Measurements from ENCODE around the gene VOPP1.
A peak's percentile ranks its signal among the peaks of the same experiment; 100 is the strongest.

The VOPP1 gene

GRCh38 chr7:55570218-55570873, 2.0 kb downstream of the VOPP1 start:
- no peak overlapping the region for H3K9ac ChIP-seq (ENCODE audit: insufficient read length, low read depth)
- peaks cover 17% of the 10 kb centered on the region for H3K27me3 ChIP-seq (ENCODE audit: insufficient read depth, insufficient read length)
- peaks cover 12% of the 10 kb centered on the region for H3K4me1 ChIP-seq (ENCODE audit: insufficient read depth, insufficient read length)
- H3K36me3 ChIP-seq (ENCODE audit: insufficient read depth, insufficient read length, low read length), result peaks cover 16% of the 10 kb centered on the region
- DNase-seq (ENCODE audit: low read depth, low spot score), result no peak
- no peaks in the 10 kb centered on the region for H3K9me3 ChIP-seq (ENCODE audit: insufficient read depth, low read length)
- H3K4me3 ChIP-seq (ENCODE audit: insufficient read length, low read depth), result no peak overlapping the region
- no peak for TF ChIP-seq ZNF274 (IDR thresholded peaks at IDR 0.05; ENCODE audit: low read depth, low read length)
- no peak for TF ChIP-seq YY1 (IDR thresholded peaks at IDR 0.05; ENCODE audit: insufficient read depth, insufficient read length)
- TF ChIP-seq SUZ12 (IDR thresholded peaks at IDR 0.05; ENCODE audit: extremely low read depth, insufficient read depth, insufficient read length), result no peak

GRCh38 chr7:55569797-55570196, 2.5 kb downstream of the VOPP1 start:
- peaks cover 16% of the 10 kb centered on the region for H3K36me3 ChIP-seq (ENCODE audit: insufficient read depth, insufficient read length, low read length)
- no peaks in the 10 kb centered on the region for H3K9me3 ChIP-seq (ENCODE audit: insufficient read depth, low read length)
- TF ChIP-seq ZNF274 (IDR thresholded peaks at IDR 0.05; ENCODE audit: low read depth, low read length) (no peak), SUZ12 (IDR thresholded peaks at IDR 0.05; ENCODE audit: extremely low read depth, insufficient read depth, insufficient read length) (no peak), YY1 (IDR thresholded peaks at IDR 0.05; ENCODE audit: insufficient read depth, insufficient read length) (no peak)
- H3K4me1 ChIP-seq (ENCODE audit: insufficient read depth, insufficient read length), result peaks cover 12% of the 10 kb centered on the region
- no peak overlapping the region for H3K4me3 ChIP-seq (ENCODE audit: insufficient read length, low read depth)
- DNase-seq (ENCODE audit: low read depth, low spot score), result no peak
- peak overlapping the region; percentile 27 for H3K9ac ChIP-seq (ENCODE audit: insufficient read length, low read depth)
- H3K27me3 ChIP-seq (ENCODE audit: insufficient read depth, insufficient read length), result peaks cover 17% of the 10 kb centered on the region

GRCh38 chr7:55569269-55569663, 3.0 kb downstream of the VOPP1 start:
- peak overlapping the region; percentile 23 for H3K9ac ChIP-seq (ENCODE audit: insufficient read length, low read depth)
- H3K4me1 ChIP-seq (ENCODE audit: insufficient read depth, insufficient read length), result peaks cover 13% of the 10 kb centered on the region
- H3K4me3 ChIP-seq (ENCODE audit: insufficient read length, low read depth), result no peak overlapping the region

GRCh38 chr7:55568613-55569268, 3.6 kb downstream of the VOPP1 start:
- peaks cover 6% of the 10 kb centered on the region for H3K27me3 ChIP-seq (ENCODE audit: insufficient read depth, insufficient read length)
- H3K9ac ChIP-seq (ENCODE audit: insufficient read length, low read depth), result peak overlapping the region; percentile 23
- no peaks in the 10 kb centered on the region for H3K9me3 ChIP-seq (ENCODE audit: insufficient read depth, low read length)
- no peak for TF ChIP-seq SUZ12 (IDR thresholded peaks at IDR 0.05; ENCODE audit: extremely low read depth, insufficient read depth, insufficient read length)
- no peak for TF ChIP-seq ZNF274 (IDR thresholded peaks at IDR 0.05; ENCODE audit: low read depth, low read length)
- TF ChIP-seq YY1 (IDR thresholded peaks at IDR 0.05; ENCODE audit: insufficient read depth, insufficient read length), result no peak
- DNase-seq (ENCODE audit: low read depth, low spot score), result no peak
- H3K4me3 ChIP-seq (ENCODE audit: insufficient read length, low read depth), result no peak overlapping the region
- H3K4me1 ChIP-seq (ENCODE audit: insufficient read depth, insufficient read length), result peaks cover 13% of the 10 kb centered on the region
- H3K36me3 ChIP-seq (ENCODE audit: insufficient read depth, insufficient read length, low read length), result peaks cover 16% of the 10 kb centered on the region

More at GRCh38 chr7:55569269-55569663, 3.0 kb downstream of the VOPP1 start:
- peaks cover 12% of the 10 kb centered on the region for H3K27me3 ChIP-seq (ENCODE audit: insufficient read depth, insufficient read length)
- no peaks in the 10 kb centered on the region for H3K9me3 ChIP-seq (ENCODE audit: insufficient read depth, low read length)
- H3K36me3 ChIP-seq (ENCODE audit: insufficient read depth, insufficient read length, low read length), result peaks cover 16% of the 10 kb centered on the region
- TF ChIP-seq ZNF274 (IDR thresholded peaks at IDR 0.05; ENCODE audit: low read depth, low read length), result no peak
- TF ChIP-seq YY1 (IDR thresholded peaks at IDR 0.05; ENCODE audit: insufficient read depth, insufficient read length), result no peak
- no peak for TF ChIP-seq SUZ12 (IDR thresholded peaks at IDR 0.05; ENCODE audit: extremely low read depth, insufficient read depth, insufficient read length)
- no peak for DNase-seq (ENCODE audit: low read depth, low spot score)

GRCh38 chr7:55567571-55567970, 4.7 kb downstream of the VOPP1 start:
- Histone ChIP-seq H3K4me1 (ENCODE audit: insufficient read depth, insufficient read length) (peaks cover 9% of the 10 kb centered on the region), H3K9ac (ENCODE audit: insufficient read length, low read depth) (no peak overlapping the region), H3K9me3 (ENCODE audit: insufficient read depth, low read length) (no peaks in the 10 kb centered on the region), H3K27me3 (ENCODE audit: insufficient read depth, insufficient read length) (no peaks in the 10 kb centered on the region), H3K36me3 (ENCODE audit: insufficient read depth, insufficient read length, low read length) (peaks cover 17% of the 10 kb centered on the region), H3K4me3 (ENCODE audit: insufficient read length, low read depth) (no peak overlapping the region)
- DNase-seq (ENCODE audit: low read depth, low spot score), result no peak
- TF ChIP-seq SUZ12 (IDR thresholded peaks at IDR 0.05; ENCODE audit: extremely low read depth, insufficient read depth, insufficient read length), result no peak
- TF ChIP-seq ZNF274 (IDR thresholded peaks at IDR 0.05; ENCODE audit: low read depth, low read length), result no peak
- TF ChIP-seq YY1 (IDR thresholded peaks at IDR 0.05; ENCODE audit: insufficient read depth, insufficient read length), result no peak

GRCh38 chr7:55565681-55566080, 6.6 kb downstream of the VOPP1 start:
- Histone ChIP-seq H3K4me1 (ENCODE audit: insufficient read depth, insufficient read length) (peaks cover 13% of the 10 kb centered on the region), H3K4me3 (ENCODE audit: insufficient read length, low read depth) (no peak overlapping the region), H3K9ac (ENCODE audit: insufficient read length, low read depth) (no peak overlapping the region), H3K9me3 (ENCODE audit: insufficient read depth, low read length) (no peaks in the 10 kb centered on the region), H3K36me3 (ENCODE audit: insufficient read depth, insufficient read length, low read length) (peaks cover 26% of the 10 kb centered on the region), H3K27me3 (ENCODE audit: insufficient read depth, insufficient read length) (no peaks in the 10 kb centered on the region)
- TF ChIP-seq ZNF274 (IDR thresholded peaks at IDR 0.05; ENCODE audit: low read depth, low read length), result no peak
- no peak for TF ChIP-seq SUZ12 (IDR thresholded peaks at IDR 0.05; ENCODE audit: extremely low read depth, insufficient read depth, insufficient read length)
- TF ChIP-seq YY1 (IDR thresholded peaks at IDR 0.05; ENCODE audit: insufficient read depth, insufficient read length), result no peak
- no peak for DNase-seq (ENCODE audit: low read depth, low spot score)

GRCh38 chr7:55563596-55564325, 8.5 kb downstream of the VOPP1 start:
- H3K4me3 ChIP-seq (ENCODE audit: insufficient read length, low read depth), result no peak overlapping the region
- peak overlapping the region; percentile 37 for H3K9ac ChIP-seq (ENCODE audit: insufficient read length, low read depth)
- H3K9me3 ChIP-seq (ENCODE audit: insufficient read depth, low read length), result no peaks in the 10 kb centered on the region
- TF ChIP-seq ZNF274 (IDR thresholded peaks at IDR 0.05; ENCODE audit: low read depth, low read length) (no peak), SUZ12 (IDR thresholded peaks at IDR 0.05; ENCODE audit: extremely low read depth, insufficient read depth, insufficient read length) (no peak), YY1 (IDR thresholded peaks at IDR 0.05; ENCODE audit: insufficient read depth, insufficient read length) (no peak)
- H3K4me1 ChIP-seq (ENCODE audit: insufficient read depth, insufficient read length), result peaks cover 7% of the 10 kb centered on the region
- no peak for DNase-seq (ENCODE audit: low read depth, low spot score)
- peaks cover 21% of the 10 kb centered on the region for H3K36me3 ChIP-seq (ENCODE audit: insufficient read depth, insufficient read length, low read length)
- no peaks in the 10 kb centered on the region for H3K27me3 ChIP-seq (ENCODE audit: insufficient read depth, insufficient read length)

All from NT2/D1 (cell line).